Measurements from ENCODE around the gene KRT16.
"Not testable (repeated sequence)": the region's sequence is repeated elsewhere in the genome, so short reads cannot be mapped to it uniquely, and the experiment has no call there.

KRT16 gene

GRCh38 chr17:41581366-41582060 lies 31.1 kb downstream of the KRT16 start:
- DNase-seq = no peak

- no peak for DNase-seq
Measured at GRCh38 chr17:41580687-41581365, 31.7 kb downstream of the KRT16 start.

- no peak for DNase-seq
Measured at GRCh38 chr17:41580244-41580575, 32.4 kb downstream of the KRT16 start.

GRCh38 chr17:41579484-41580243 lies 32.9 kb downstream of the KRT16 start:
- peak; percentile 83 for DNase-seq

DNA sequence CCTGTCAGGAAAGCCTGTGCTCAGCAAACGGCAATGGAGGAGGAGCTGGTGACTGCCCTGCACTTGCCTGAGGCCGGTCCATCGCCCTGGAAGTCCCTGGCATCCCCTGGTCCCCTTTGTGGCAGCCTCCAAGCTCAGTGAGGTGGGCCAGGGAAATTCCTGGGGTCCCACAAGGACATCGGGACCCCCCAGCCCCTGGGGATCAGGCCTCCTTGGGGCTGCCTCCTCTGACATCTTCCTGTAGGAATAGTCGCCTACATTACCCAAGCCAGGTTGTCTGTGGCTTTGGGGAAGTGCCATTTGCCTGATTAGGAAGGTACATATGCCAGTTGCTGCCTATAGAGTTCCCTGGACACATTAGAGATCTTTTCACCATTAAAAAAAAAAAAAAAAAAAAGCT lies 33.6 kb downstream of the KRT16 start:
- no peak for DNase-seq

GRCh38 chr17:41578538-41578937 lies 34.0 kb downstream of the KRT16 start:
- no peak for DNase-seq

GRCh38 chr17:41576740-41577139 lies 35.8 kb downstream of the KRT16 start:
- DNase-seq = not testable (repeated sequence)

DNA sequence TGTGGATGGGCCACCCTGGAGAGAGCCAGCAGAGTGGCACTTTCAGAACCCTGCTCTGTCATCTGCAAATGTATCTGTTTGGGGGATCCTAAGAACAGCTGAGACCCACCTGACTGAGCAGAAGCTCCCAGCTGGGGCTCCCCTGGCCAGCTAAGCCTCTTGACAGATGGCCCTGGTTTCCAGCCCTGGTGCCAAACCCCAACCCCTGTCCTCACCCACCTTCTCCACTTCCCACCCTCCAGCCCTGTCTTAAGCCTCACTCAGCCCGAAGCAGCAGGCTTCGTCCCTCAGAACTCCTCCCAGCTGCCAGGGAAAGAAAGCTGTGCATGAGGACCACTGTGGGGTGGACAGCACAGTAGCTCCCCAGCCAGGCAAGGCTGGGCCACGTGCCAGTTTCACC lies 37.2 kb downstream of the KRT16 start:
- no peak for DNase-seq

GRCh38 chr17:41571561-41572434 lies 40.8 kb downstream of the KRT16 start, which contains the start of gene KRT9:
TSS of gene KRT9 (minus strand) at chr17:41572059. CDS start at chr17:41571992, 67 bp downstream.
- no peak for DNase-seq

DNA sequence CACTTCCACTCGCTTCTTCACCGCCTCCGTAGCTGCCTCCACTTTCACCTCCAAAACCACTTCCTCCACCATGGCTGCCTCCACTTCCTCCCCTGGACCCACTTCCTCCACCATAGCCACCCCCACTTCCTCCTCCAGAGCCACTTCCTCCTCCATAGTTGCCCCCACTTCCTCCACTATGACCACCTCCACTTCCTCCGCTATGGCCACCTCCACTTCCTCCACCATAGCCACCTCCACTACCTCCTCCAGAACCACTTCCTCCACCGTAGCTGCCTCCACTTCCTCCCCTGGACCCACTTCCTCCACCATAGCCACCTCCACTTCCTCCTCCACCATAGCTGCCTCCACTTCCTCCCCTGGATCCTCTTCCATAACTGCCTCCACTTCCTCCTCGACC lies 45.2 kb downstream of the KRT16 start:
- no peak for DNase-seq

GRCh38 chr17:41565338-41565737 lies 47.2 kb downstream of the KRT16 start:
- DNase-seq = no peak

GRCh38 chr17:41563607-41564170 lies 48.9 kb downstream of the KRT16 start:
- DNase-seq = no peak

GRCh38 chr17:41561554-41561953 lies 51.0 kb downstream of the KRT16 start:
- no peak for DNase-seq
